22Rv1 (cell line): ENCODE results near the gene PTPN9.

Experiments used
- ZFX ChIP-seq: fragments of 450-650 bp; IDR thresholded peaks from 2 replicates; pipeline ENCODE4 v1.6.1; 2017; ENCODE audit warnings: antibody characterized with exemption, borderline replicate concordance
- TF ChIP-seq, protein P1 (sequence below): fragments of 450-650 bp; IDR thresholded peaks from 2 replicates; pipeline ENCODE4 v1.5.1; 2017; ENCODE audit warnings: mild to moderate bottlenecking

DNA sequence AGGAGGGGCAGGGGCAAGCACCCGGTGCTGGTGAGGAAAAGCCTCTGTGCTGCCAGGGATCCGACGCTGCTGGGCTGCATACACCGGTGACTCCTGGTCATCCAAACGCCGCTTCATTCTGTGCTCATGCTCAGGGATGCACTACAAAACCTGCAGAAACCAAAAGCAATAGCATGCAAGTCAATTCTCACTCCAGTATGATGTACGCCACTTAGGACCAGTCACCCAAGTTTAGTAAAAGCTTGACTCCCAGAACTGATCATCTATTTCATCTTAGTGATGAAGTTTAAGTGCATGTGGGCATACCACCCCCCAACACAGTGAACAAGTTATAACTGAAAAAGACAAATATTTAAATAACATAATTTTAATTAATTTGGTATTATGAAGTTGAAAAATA is 148.9 kb downstream of the PTPN9 start:
- TF ChIP-seq, protein P1, sequence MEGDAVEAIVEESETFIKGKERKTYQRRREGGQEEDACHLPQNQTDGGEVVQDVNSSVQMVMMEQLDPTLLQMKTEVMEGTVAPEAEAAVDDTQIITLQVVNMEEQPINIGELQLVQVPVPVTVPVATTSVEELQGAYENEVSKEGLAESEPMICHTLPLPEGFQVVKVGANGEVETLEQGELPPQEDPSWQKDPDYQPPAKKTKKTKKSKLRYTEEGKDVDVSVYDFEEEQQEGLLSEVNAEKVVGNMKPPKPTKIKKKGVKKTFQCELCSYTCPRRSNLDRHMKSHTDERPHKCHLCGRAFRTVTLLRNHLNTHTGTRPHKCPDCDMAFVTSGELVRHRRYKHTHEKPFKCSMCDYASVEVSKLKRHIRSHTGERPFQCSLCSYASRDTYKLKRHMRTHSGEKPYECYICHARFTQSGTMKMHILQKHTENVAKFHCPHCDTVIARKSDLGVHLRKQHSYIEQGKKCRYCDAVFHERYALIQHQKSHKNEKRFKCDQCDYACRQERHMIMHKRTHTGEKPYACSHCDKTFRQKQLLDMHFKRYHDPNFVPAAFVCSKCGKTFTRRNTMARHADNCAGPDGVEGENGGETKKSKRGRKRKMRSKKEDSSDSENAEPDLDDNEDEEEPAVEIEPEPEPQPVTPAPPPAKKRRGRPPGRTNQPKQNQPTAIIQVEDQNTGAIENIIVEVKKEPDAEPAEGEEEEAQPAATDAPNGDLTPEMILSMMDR, result no peak
- TF ChIP-seq ZFX, result no peak
